K562 (cell line): ENCODE results near the gene LRRC25. TPM values are rescaled to one million over a fixed set of nuclear protein-coding genes. Genes with fewer than 3 reads are reported as not detected.

ENCODE experiments used
- ATF2 ChIP-seq: sonication (generic); formaldehyde crosslinking; IDR thresholded peaks from 2 replicates; pipeline ENCODE4 v1.8.1; 2022; ENCODE audit warnings: missing genetic modification reagents
- CHD2 ChIP-seq: IDR thresholded peaks from 2 replicates; pipeline ENCODE4 v1.6.1; 2011; ENCODE audit warnings: low read depth, low read length
- DDX20 ChIP-seq: fragments of 450-650 bp; IDR thresholded peaks from 2 replicates; pipeline ENCODE4 v1.6.1; 2016; ENCODE audit warnings: missing genetic modification characterization, low read depth, mild to moderate bottlenecking, missing compliant biosample characterization, moderate library complexity
- E2F3 ChIP-seq: fragments of 250-450 bp; sonication (Bioruptor Pico); IDR thresholded peaks from 2 replicates; pipeline ENCODE4 v1.4.0; 2020; ENCODE audit warnings: mild to moderate bottlenecking
- FOSL1 ChIP-seq: fragments of 200-800 bp; sonication (Bioruptor generic); conservative IDR thresholded peaks from 2 replicates; pipeline ENCODE4 v1.6.1; 2016; ENCODE audit warnings: missing genetic modification characterization, missing compliant biosample characterization
- FOXA3 ChIP-seq, 2 experiments: fragments of 450-650 bp in 1 of 2; sonication (generic) in 1 of 2; formaldehyde crosslinking; IDR thresholded peaks in 1 of 2; conservative IDR thresholded peaks in 1 of 2; 2 replicates each; pipeline versions ENCODE4 v1.4.0 to v1.8.0; 2020 to 2022; ENCODE audit warnings: mild to moderate bottlenecking in 2 of 2, missing genetic modification reagents in 1 of 2
- HDAC8 ChIP-seq: fragments of 450-650 bp; IDR thresholded peaks from 2 replicates; pipeline ENCODE4 v1.6.1; 2016; ENCODE audit warnings: mild to moderate bottlenecking, missing genetic modification characterization, moderate library complexity, missing compliant biosample characterization
- HDGF ChIP-seq: fragments of 450-650 bp; IDR thresholded peaks from 2 replicates; pipeline ENCODE4 v1.6.1; 2016
- KLF6 ChIP-seq: fragments of 250-450 bp; sonication (Bioruptor Pico); IDR thresholded peaks from 2 replicates; pipeline ENCODE4 v1.4.0; 2020; ENCODE audit warnings: mild to moderate bottlenecking, moderate library complexity, borderline replicate concordance
- MYBL2 ChIP-seq, 2 experiments: fragments of 450-650 bp in 1 of 2; sonication (generic) in 1 of 2; formaldehyde crosslinking in 1 of 2; IDR thresholded peaks; 2 replicates each; pipeline versions ENCODE4 v1.6.1 to v1.8.1; 2017 to 2022; ENCODE audit warnings: borderline replicate concordance in 1 of 2, inconsistent platforms in 1 of 2, low read depth in 1 of 2, mild to moderate bottlenecking in 1 of 2, missing genetic modification reagents in 1 of 2, moderate library complexity in 1 of 2
- PCBP1 ChIP-seq: fragments of 200-400 bp; formaldehyde crosslinking; IDR thresholded peaks from 2 replicates; pipeline ENCODE4 v1.6.1; 2018; ENCODE audit warnings: mild to moderate bottlenecking, low read depth, low read length; ENCODE audit not compliant: poor library complexity, severe bottlenecking
- PTRF ChIP-seq: fragments of 450-650 bp; IDR thresholded peaks from 2 replicates; pipeline ENCODE4 v1.6.1; 2016; ENCODE audit warnings: mild to moderate bottlenecking, missing genetic modification characterization, missing compliant biosample characterization
- SMAD1 ChIP-seq: fragments of 150-350 bp; IDR thresholded peaks from 2 replicates; pipeline ENCODE4 v1.6.1; 2014; ENCODE audit warnings: low read length, low read depth; ENCODE audit not compliant: partially characterized antibody
- TRIM24 ChIP-seq, 2 experiments: fragments of 450-650 bp; IDR thresholded peaks; 2 replicates each; pipeline ENCODE4 v1.6.1; 2016
- ZNF175 ChIP-seq: fragments of 200-800 bp; sonication (Bioruptor generic); IDR thresholded peaks from 2 replicates; pipeline ENCODE4 v1.6.1; 2016; ENCODE audit warnings: low read depth, mild to moderate bottlenecking, missing genetic modification characterization, missing compliant biosample characterization
- polyA plus RNA-seq, 8 experiments: library from polyadenylated mRNA; depleted of rRNA in 4 of 8; stranded (reverse) in 5 of 8; unstranded in 3 of 8; fragments of >200 nt; fragmentation: Nextera tagmentation in 2 of 8; fragmentation: Illumina TruSeq in 1 of 8; extraction: Ambion mirVana in 2 of 8; extraction: Trizol in 1 of 8; gene quantifications; 2 replicates each; pipeline versions ENCODE4 v1.2.1 to v1.2.3, GENCODE V29; 2011 to 2014; ENCODE audit warnings: inconsistent platforms in 1 of 8, missing spikeins in 1 of 8
- total RNA-seq, 7 experiments: library from RNA; depleted of rRNA in 6 of 7; stranded (reverse); fragments of >200 nt in 6 of 7; fragmentation: Illumina TruSeq in 2 of 7; extraction: Trizol in 2 of 7; gene quantifications; 2 replicates each; pipeline versions ENCODE4 v1.2.1 to v1.2.3, GENCODE V29; 2011 to 2021; ENCODE audit warnings: low replicate concordance in 1 of 7
- TF ChIP-seq, protein P1 (sequence below): fragments of 250-450 bp; sonication (Bioruptor Pico); IDR thresholded peaks from 2 replicates; pipeline ENCODE4 v1.8.0; 2021; ENCODE audit warnings: moderate library complexity, mild to moderate bottlenecking, inconsistent platforms
- TF ChIP-seq, protein P2 (sequence below), 2 experiments: fragments of 200-800 bp in 1 of 2; sonication (Bioruptor generic) in 1 of 2; sonication (generic) in 1 of 2; formaldehyde crosslinking in 1 of 2; IDR thresholded peaks in 1 of 2; conservative IDR thresholded peaks in 1 of 2; 2 replicates each; pipeline versions ENCODE4 v1.5.0 to v1.6.1; 2016 to 2020; ENCODE audit warnings: missing compliant biosample characterization in 1 of 2, missing genetic modification characterization in 1 of 2, missing genetic modification reagents in 1 of 2

LRRC25 gene
- total and polyA plus RNA-seq, 9 of the 15 experiments (the other 6 are each of a cell fraction or from before 2014, with no cell fraction given), result 0.07 to 0.36 (median 0.10) TPM; not detected in 3

DNA sequence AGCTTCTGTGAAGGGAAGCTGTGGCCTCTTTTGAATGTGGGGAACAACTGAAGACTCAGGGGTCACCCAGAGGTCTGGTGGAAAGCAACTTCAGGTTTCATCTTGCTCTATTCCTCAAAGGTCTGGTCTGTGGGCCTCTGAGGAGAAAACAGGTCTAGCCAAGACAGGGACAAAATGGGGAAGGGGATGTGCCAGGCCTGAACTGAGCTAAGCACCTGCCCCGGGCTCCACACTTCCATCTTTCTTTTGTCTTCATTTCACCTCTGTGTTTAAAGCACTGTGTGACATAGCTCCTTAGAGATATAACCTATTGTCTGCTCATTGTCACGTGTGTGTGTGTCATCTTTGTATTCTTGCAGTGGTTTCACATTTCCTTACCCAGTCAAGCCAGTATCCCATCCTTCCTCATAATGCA, 31.4 kb downstream of the LRRC25 start (continued):
- no peak for TF ChIP-seq TRIM24 (IDR thresholded peaks at IDR 0.05)
- 0 out of 2 replicates have a peak, but pooled peaks have one; percentile 26 for TF ChIP-seq E2F3
- TF ChIP-seq SMAD1, result no peak
- TF ChIP-seq, protein P1, sequence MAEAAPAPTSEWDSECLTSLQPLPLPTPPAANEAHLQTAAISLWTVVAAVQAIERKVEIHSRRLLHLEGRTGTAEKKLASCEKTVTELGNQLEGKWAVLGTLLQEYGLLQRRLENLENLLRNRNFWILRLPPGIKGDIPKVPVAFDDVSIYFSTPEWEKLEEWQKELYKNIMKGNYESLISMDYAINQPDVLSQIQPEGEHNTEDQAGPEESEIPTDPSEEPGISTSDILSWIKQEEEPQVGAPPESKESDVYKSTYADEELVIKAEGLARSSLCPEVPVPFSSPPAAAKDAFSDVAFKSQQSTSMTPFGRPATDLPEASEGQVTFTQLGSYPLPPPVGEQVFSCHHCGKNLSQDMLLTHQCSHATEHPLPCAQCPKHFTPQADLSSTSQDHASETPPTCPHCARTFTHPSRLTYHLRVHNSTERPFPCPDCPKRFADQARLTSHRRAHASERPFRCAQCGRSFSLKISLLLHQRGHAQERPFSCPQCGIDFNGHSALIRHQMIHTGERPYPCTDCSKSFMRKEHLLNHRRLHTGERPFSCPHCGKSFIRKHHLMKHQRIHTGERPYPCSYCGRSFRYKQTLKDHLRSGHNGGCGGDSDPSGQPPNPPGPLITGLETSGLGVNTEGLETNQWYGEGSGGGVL (CRISPR knock-in tag), result peak; percentile 0; the same call in 1 of the 2 replicates
- peak; percentile 78 for TF ChIP-seq HDAC8 (tag)
- peak; percentile 23; the same call in 1 of the 2 replicates for TF ChIP-seq PTRF (tag)
- TF ChIP-seq DDX20 (tag), result peak; percentile 78; the same call in 1 of the 2 replicates
- TF ChIP-seq PCBP1, result no peak
- no peak for TF ChIP-seq HDGF
- TF ChIP-seq MYBL2 (IDR thresholded peaks at IDR 0.05; ENCODE audit: low read depth), result no peak
- TF ChIP-seq MYBL2 (CRISPR knock-in tag; IDR thresholded peaks at IDR 0.05; ENCODE audit: borderline replicate concordance), result no peak
- TF ChIP-seq CHD2, result no peak
- TF ChIP-seq KLF6 (CRISPR knock-in tag), result peak; percentile 49; the same call in 1 of the 2 replicates
- TF ChIP-seq ATF2 (CRISPR knock-in tag), result no peak
- TF ChIP-seq, protein P2, sequence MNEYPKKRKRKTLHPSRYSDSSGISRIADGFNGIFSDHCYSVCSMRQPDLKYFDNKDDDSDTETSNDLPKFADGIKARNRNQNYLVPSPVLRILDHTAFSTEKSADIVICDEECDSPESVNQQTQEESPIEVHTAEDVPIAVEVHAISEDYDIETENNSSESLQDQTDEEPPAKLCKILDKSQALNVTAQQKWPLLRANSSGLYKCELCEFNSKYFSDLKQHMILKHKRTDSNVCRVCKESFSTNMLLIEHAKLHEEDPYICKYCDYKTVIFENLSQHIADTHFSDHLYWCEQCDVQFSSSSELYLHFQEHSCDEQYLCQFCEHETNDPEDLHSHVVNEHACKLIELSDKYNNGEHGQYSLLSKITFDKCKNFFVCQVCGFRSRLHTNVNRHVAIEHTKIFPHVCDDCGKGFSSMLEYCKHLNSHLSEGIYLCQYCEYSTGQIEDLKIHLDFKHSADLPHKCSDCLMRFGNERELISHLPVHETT (CRISPR knock-in tag; conservative IDR thresholded peaks at IDR 0.05 in 1 of 2, IDR thresholded peaks at IDR 0.05 in 1 of 2), result peak in 1 of 2 experiments; percentile 19; a peak in 1 of 4 replicates
- TF ChIP-seq FOSL1 (tag), result 0 out of 2 replicates have a peak, but pooled peaks have one; percentile 33
- TF ChIP-seq ZNF175 (CRISPR knock-in tag), result peak; percentile 76
- no peak for TF ChIP-seq FOXA3 (CRISPR knock-in tag; conservative IDR thresholded peaks at IDR 0.05 in 1 of 2, IDR thresholded peaks at IDR 0.05 in 1 of 2)
- TF ChIP-seq, all 486 proteins: peak for 33
